ENCODE data around the gene CHST8. TPM values are rescaled to one million over a fixed set of nuclear protein-coding genes. Genes with fewer than 3 reads are reported as not detected.

The CHST8 gene
- total RNA-seq, 2 donors from 2014 or later: not detected

- no peaks in the 10 kb centered on the region for H3K36me3 Mint-ChIP-seq
- H3K27ac Mint-ChIP-seq: no peak overlapping the region
- H3K4me1 Mint-ChIP-seq (ENCODE audit: low read depth in 2 of 2): peaks cover 15 to 20% of the 10 kb centered on the region in 2 donors
- H3K9me3 Mint-ChIP-seq: no peaks in the 10 kb centered on the region
- no peak for DNase-seq (ENCODE audit: low spot score)
- no peak overlapping the region for H3K4me3 Mint-ChIP-seq
- no peak for ATAC-seq
- H3K27me3 Mint-ChIP-seq: peaks cover 31 to 35% of the 10 kb centered on the region in 2 donors
Measured at GRCh38 chr19:33780746-33781145, 159.0 kb downstream of the CHST8 start.

- DNase-seq (ENCODE audit: low spot score) (no peak), ATAC-seq (no peak)
- H3K27me3 Mint-ChIP-seq: peaks cover 28 to 34% of the 10 kb centered on the region in 2 donors
- H3K4me3 Mint-ChIP-seq: no peak overlapping the region
- H3K36me3 Mint-ChIP-seq: no peaks in the 10 kb centered on the region
- H3K4me1 Mint-ChIP-seq (ENCODE audit: low read depth in 2 of 2): peaks cover 17 to 18% of the 10 kb centered on the region in 2 donors
- H3K27ac Mint-ChIP-seq: no peak overlapping the region
- no peaks in the 10 kb centered on the region for H3K9me3 Mint-ChIP-seq
Measured at GRCh38 chr19:33781415-33781935, 159.7 kb downstream of the CHST8 start.

DNA sequence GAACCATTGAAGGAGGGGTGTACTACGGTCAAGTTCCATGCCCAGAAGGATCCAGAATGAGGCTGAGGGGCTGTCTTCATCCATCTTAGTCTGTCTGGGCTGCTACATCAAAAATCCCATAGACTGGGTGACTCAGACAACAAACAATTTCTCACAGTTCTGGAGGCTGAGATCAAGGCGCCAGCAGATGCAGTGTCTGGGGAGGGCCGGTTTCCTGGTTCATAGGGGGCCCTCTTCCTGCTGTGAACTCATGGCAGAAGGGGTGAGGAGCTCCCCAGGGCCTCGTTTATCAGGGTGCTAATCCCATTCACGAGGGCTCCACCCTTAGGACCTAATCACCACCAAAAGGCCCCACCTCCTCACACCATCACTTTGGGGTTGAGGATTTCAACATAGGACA lies 160.2 kb downstream of the CHST8 start:
- Mint-ChIP-seq H3K4me3 (no peak overlapping the region), H3K27me3 (peaks cover 32 to 34% of the 10 kb centered on the region in 2 donors), H3K9me3 (no peaks in the 10 kb centered on the region), H3K27ac (no peak overlapping the region), H3K36me3 (no peaks in the 10 kb centered on the region), H3K4me1 (ENCODE audit: low read depth in 2 of 2) (peaks cover 17 to 18% of the 10 kb centered on the region in 2 donors)
- ATAC-seq (no peak), DNase-seq (ENCODE audit: low spot score) (no peak)

GRCh38 chr19:33784432-33784831 lies 162.7 kb downstream of the CHST8 start:
- Mint-ChIP-seq H3K27ac (no peak overlapping the region), H3K27me3 (peaks cover 32 to 33% of the 10 kb centered on the region in 2 donors), H3K9me3 (no peaks in the 10 kb centered on the region), H3K36me3 (no peaks in the 10 kb centered on the region), H3K4me3 (no peak overlapping the region), H3K4me1 (ENCODE audit: low read depth in 2 of 2) (peaks cover 6 to 8% of the 10 kb centered on the region in 2 donors)
- ATAC-seq (no peak), DNase-seq (ENCODE audit: low spot score) (no peak)

- ATAC-seq (no peak), DNase-seq (ENCODE audit: low spot score) (no peak)
- no peak overlapping the region for H3K4me3 Mint-ChIP-seq
- H3K36me3 Mint-ChIP-seq: no peaks in the 10 kb centered on the region
- peaks cover 26 to 28% of the 10 kb centered on the region in 2 donors for H3K27me3 Mint-ChIP-seq
- H3K27ac Mint-ChIP-seq: no peak overlapping the region
- no peaks in the 10 kb centered on the region for H3K9me3 Mint-ChIP-seq
- peaks cover 3 to 6% of the 10 kb centered on the region in 2 donors for H3K4me1 Mint-ChIP-seq (ENCODE audit: low read depth in 2 of 2)
Measured at GRCh38 chr19:33785795-33786194, 164.0 kb downstream of the CHST8 start.

DNA sequence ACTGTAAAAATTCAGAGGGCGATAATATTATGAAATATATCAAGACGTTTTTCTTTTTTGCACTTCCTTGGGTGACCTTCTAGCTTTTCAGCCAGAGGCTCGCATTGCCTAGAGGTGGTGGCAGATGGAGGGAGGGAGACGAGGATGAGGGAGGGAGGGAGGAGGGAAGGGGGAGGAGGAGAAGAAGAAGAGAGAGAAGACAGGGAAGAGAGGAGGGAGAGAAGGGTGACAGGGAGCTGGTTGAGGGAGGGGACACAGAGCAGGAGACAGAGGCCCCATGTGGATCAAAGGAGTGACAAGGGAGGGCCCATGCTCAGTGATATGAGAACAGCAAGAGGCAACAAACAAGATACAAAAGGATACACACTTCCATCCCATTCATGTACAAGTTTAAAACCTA lies 166.9 kb downstream of the CHST8 start:
- no peak overlapping the region for H3K27ac Mint-ChIP-seq
- no peak for ATAC-seq
- H3K27me3 Mint-ChIP-seq: peaks cover 26 to 33% of the 10 kb centered on the region in 2 donors
- no peaks in the 10 kb centered on the region for H3K36me3 Mint-ChIP-seq
- no peak for DNase-seq (ENCODE audit: low spot score)
- no peak overlapping the region for H3K4me3 Mint-ChIP-seq
- peaks cover 0 to 6% of the 10 kb centered on the region in 2 donors for H3K4me1 Mint-ChIP-seq (ENCODE audit: low read depth in 2 of 2)
- H3K9me3 Mint-ChIP-seq: no peaks in the 10 kb centered on the region

DNA sequence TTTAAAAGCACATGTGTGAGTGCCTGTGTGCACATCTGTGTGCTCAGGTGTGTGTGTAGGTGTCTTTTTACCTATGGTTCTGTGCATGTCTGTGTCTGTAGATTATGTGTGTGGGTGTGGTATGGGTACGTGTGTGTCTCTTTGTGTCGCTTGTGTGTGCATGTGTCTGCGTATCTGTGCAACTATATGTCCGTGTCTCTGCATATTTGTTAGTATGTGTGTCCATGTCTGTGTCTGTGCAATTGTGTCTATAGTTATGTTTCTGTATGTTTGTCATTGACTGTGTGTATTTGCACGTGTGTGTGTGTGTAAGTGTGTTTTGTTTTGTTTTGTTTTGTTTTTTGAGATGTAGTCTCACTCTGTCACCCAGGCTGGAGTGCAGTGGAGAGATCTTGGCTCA lies 167.6 kb downstream of the CHST8 start:
- Mint-ChIP-seq H3K4me3 (no peak overlapping the region), H3K27me3 (peaks cover 26 to 35% of the 10 kb centered on the region in 2 donors), H3K9me3 (no peaks in the 10 kb centered on the region), H3K27ac (no peak overlapping the region), H3K36me3 (no peaks in the 10 kb centered on the region), H3K4me1 (ENCODE audit: low read depth in 2 of 2) (peaks cover 0 to 6% of the 10 kb centered on the region in 2 donors)
- no peak for ATAC-seq
- no peak for DNase-seq (ENCODE audit: low spot score)

DNA sequence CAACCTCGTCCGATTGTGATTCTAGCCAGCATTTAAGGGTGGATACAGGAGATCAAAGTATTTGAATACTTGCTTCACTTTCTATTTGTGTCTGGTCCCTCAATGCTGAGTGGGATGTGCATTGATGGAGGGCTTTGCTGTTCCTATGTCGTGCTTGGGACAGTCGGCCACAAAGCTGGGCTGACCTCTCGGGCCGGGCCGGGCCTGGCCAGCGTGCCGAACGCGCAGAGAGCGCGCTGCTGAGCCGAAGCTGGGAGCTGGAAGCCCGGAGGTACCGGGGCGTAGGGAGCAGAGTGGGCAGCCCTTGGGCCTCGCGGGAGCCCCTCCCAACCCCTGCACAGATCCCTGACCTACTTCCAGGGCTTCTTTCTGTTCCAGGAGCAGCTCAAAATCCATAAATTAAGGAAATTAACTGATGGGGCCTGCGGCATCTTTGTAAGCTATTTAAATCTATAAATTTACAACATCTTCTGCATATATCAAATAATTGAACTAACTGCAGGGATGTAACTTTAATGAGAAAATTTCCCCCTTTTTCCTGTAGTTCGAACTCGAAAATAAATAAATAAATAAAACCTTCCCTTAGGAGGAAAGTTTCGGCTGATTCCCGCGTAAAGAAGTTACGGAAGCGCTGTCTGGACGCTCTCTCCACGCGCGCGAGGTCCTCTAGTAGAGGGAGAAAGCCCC lies 173.1 kb downstream of the CHST8 start:
- Mint-ChIP-seq H3K27ac (no peak overlapping the region), H3K9me3 (no peaks in the 10 kb centered on the region), H3K27me3 (peaks cover 8 to 19% of the 10 kb centered on the region in 2 donors), H3K36me3 (no peaks in the 10 kb centered on the region), H3K4me3 (peak overlapping the region; percentile 58), H3K4me1 (ENCODE audit: low read depth in 2 of 2) (no peaks in the 10 kb centered on the region)
- no peak for ATAC-seq
- DNase-seq (ENCODE audit: low spot score): no peak

GRCh38 chr19:33795370-33796163 lies 173.8 kb downstream of the CHST8 start:
- H3K4me3 Mint-ChIP-seq: peak overlapping the region; percentile 58
- no peak overlapping the region for H3K27ac Mint-ChIP-seq
- peaks cover 8 to 19% of the 10 kb centered on the region in 2 donors for H3K27me3 Mint-ChIP-seq
- no peaks in the 10 kb centered on the region for H3K4me1 Mint-ChIP-seq (ENCODE audit: low read depth in 2 of 2)
- peak; percentile 71 for DNase-seq (ENCODE audit: low spot score)
- H3K9me3 Mint-ChIP-seq: no peaks in the 10 kb centered on the region
- no peaks in the 10 kb centered on the region for H3K36me3 Mint-ChIP-seq
- ATAC-seq: peak; percentile 76 to 80

GRCh38 chr19:33796164-33796875 lies 174.6 kb downstream of the CHST8 start, which contains the start of gene KCTD15:
TSS of gene KCTD15 (plus strand) at chr19:33796870. CDS start at chr19:33800455, 3,585 bp downstream.
- peaks cover 8 to 18% of the 10 kb centered on the region in 2 donors for H3K27me3 Mint-ChIP-seq
- DNase-seq (ENCODE audit: low spot score) (no peak), ATAC-seq (peak in 1 of 2 donors; percentile 8)
- peak within 1 kb of the TSS; percentile 75 for H3K4me3 Mint-ChIP-seq
- no peaks in the 10 kb centered on the region for H3K4me1 Mint-ChIP-seq (ENCODE audit: low read depth in 2 of 2)
- H3K9me3 Mint-ChIP-seq: no peaks in the 10 kb centered on the region
- no peaks in the 10 kb centered on the region for H3K36me3 Mint-ChIP-seq
- H3K27ac Mint-ChIP-seq: no peak within 1 kb of the TSS

DNA sequence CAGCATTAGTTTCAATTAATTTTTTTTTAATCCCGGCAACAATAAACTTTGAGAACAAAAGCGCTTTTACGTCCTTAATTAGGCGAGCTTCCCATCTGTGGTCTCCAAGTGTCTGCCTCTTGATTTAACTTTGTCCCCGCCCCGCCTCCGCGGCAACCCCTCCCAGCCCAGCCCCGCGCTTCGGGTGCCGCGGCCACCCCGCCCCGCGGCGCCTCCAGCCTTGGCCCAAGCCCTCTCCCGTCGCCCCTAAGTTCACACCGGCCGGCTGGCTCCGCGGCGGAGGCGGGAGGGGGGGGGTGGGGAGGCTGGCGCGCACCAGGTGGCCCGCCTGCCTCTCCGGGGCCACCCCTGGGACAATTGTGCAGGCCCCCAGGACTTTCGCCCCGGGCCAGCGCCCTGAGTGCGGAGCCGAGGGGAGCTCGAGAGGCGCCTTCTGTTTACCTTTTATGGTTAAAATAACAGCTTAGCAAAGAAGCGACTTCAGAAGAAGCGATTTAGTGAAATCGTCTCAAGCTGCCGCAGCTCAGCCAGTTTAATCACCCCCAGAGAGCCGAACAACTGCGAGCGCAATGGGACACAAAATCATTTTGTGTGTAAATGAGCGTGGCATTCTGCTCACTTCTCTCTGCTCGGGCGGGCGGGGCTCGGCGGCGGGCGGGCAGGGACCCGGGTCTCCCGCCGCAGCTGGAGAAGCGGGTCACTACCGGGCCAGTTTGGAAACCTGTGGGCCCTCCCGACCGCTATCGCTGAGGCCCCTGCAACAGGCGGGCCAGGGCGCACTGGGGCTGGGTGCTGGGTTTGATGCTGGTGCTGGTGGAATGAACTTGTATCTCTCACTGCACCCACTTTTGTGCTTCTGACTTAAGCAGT lies 176.3 kb downstream of the CHST8 start:
- Mint-ChIP-seq H3K27me3 (peaks cover 8 to 9% of the 10 kb centered on the region in 2 donors), H3K4me3 (peak overlapping the region; percentile 75), H3K4me1 (ENCODE audit: low read depth in 2 of 2) (no peaks in the 10 kb centered on the region), H3K27ac (no peak overlapping the region), H3K9me3 (no peaks in the 10 kb centered on the region), H3K36me3 (no peaks in the 10 kb centered on the region)
- DNase-seq (ENCODE audit: low spot score): no peak
- no peak for ATAC-seq

- H3K9me3 Mint-ChIP-seq: no peaks in the 10 kb centered on the region
- H3K4me3 Mint-ChIP-seq: no peak overlapping the region
- no peaks in the 10 kb centered on the region for H3K36me3 Mint-ChIP-seq
Measured at GRCh38 chr19:33798681-33799111, 176.9 kb downstream of the CHST8 start.

GRCh38 chr19:33799476-33799875 lies 177.7 kb downstream of the CHST8 start:
- peaks cover 0 to 6% of the 10 kb centered on the region in 2 donors for H3K27me3 Mint-ChIP-seq
- no peak overlapping the region for H3K27ac Mint-ChIP-seq
- H3K4me1 Mint-ChIP-seq (ENCODE audit: low read depth in 2 of 2): no peaks in the 10 kb centered on the region
- ATAC-seq: no peak
- no peak for DNase-seq (ENCODE audit: low spot score)
- no peaks in the 10 kb centered on the region for H3K9me3 Mint-ChIP-seq
- H3K36me3 Mint-ChIP-seq: no peaks in the 10 kb centered on the region
- no peak overlapping the region for H3K4me3 Mint-ChIP-seq

More at GRCh38 chr19:33798681-33799111, 176.9 kb downstream of the CHST8 start:
- DNase-seq (ENCODE audit: low spot score) (no peak), ATAC-seq (no peak)
- Mint-ChIP-seq H3K27ac (no peak overlapping the region), H3K4me1 (ENCODE audit: low read depth in 2 of 2) (no peaks in the 10 kb centered on the region), H3K27me3 (peaks cover 3 to 6% of the 10 kb centered on the region in 2 donors)

Data from natural killer cell treated with Interleukin-12 subunit alpha and Interleukin-12 subunit beta and Interleukin-15 and Interleukin-18, amount 100 ng/mL, for 72 hours (primary cell).